Lower leg skin (tissue), 4 donors: ENCODE results near the gene SPTB. TPM values are rescaled to one million over a fixed set of nuclear protein-coding genes. Genes with fewer than 3 reads are reported as not detected.

ENCODE experiments used
- DNase-seq, 2 donors: peaks; one replicate each; pipeline ENCODE4 v3.0.0-alpha.2; 2019; ENCODE audit warnings: low spot score in 2 of 2
- H3K4me3 ChIP-seq: fragments of 200-600 bp; sonication (generic); 2 replicates; pipeline ENCODE4 v1.5.1; 2017; ENCODE audit warnings: mild to moderate bottlenecking, low read depth; ENCODE audit not compliant: poor library complexity, severe bottlenecking
- POLR2A ChIP-seq, 2 donors: fragments of 450-650 bp; IDR thresholded peaks; one replicate each; pipeline ENCODE4 v1.6.1; 2016 to 2017; ENCODE audit warnings: antibody characterized with exemption in 2 of 2, mild to moderate bottlenecking in 1 of 2, moderate library complexity in 1 of 2
- WGBS, 2 donors: methylation state at CpG; one replicate each; pipeline ENCODE4 v1.1.5; 2018; 5-methylcytosine and 5-hydroxymethylcytosine counted together
- intact Hi-C: fragments of 100-400 bp; cut with DNase I; formaldehyde crosslinking; loops from one replicate; pipeline ENCODE4 v1.15.0; 2023; ENCODE audit warnings: low total_unique reads
- total RNA-seq, 4 donors: library from RNA; depleted of rRNA; stranded (reverse); fragments of >200 nt; gene quantifications; one replicate each; pipeline ENCODE4 v1.1.0, GENCODE V29; 2016
- TF ChIP-seq, protein P1 (sequence below), 3 donors: fragments of 450-650 bp; IDR thresholded peaks; one replicate each; pipeline ENCODE4 v1.5.1; 2016; ENCODE audit warnings: antibody characterized with exemption in 3 of 3, mild to moderate bottlenecking in 3 of 3, moderate library complexity in 2 of 3

Gene SPTB
- total RNA-seq, 4 donors from 2014 or later = 0.34 to 1.3 (median 0.92) TPM

DNA sequence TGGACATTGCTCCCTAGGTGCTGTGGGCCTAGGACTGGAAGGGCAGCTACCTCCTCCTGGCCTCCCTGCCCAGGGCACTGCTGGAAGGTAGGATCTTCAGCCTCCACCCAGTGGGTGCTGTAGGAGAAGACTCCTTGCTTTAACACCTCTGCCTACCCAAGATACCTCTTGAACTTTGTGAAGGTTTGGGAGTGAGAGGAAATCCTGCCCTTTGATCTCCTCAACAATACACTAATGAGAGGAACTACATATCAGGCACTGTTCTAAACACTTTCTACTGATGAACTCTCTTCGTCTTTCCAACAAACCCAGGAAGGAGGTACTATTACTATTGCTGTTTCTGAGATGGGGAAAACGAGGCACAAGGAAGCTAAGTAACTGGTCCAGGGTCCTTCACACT, 108.5 kb downstream of the SPTB start:
- WGBS, 2 donors = 81 to 83% methylated on average over 2 of the region's 2 CpGs
- H3K4me3 ChIP-seq = no peak overlapping the region
- intact Hi-C loops = no loop called here
- no peak for TF ChIP-seq POLR2A (IDR thresholded peaks at IDR 0.05)
- TF ChIP-seq, protein P1, sequence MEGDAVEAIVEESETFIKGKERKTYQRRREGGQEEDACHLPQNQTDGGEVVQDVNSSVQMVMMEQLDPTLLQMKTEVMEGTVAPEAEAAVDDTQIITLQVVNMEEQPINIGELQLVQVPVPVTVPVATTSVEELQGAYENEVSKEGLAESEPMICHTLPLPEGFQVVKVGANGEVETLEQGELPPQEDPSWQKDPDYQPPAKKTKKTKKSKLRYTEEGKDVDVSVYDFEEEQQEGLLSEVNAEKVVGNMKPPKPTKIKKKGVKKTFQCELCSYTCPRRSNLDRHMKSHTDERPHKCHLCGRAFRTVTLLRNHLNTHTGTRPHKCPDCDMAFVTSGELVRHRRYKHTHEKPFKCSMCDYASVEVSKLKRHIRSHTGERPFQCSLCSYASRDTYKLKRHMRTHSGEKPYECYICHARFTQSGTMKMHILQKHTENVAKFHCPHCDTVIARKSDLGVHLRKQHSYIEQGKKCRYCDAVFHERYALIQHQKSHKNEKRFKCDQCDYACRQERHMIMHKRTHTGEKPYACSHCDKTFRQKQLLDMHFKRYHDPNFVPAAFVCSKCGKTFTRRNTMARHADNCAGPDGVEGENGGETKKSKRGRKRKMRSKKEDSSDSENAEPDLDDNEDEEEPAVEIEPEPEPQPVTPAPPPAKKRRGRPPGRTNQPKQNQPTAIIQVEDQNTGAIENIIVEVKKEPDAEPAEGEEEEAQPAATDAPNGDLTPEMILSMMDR (IDR thresholded peaks at IDR 0.05) = no peak
- no peak for DNase-seq

DNA sequence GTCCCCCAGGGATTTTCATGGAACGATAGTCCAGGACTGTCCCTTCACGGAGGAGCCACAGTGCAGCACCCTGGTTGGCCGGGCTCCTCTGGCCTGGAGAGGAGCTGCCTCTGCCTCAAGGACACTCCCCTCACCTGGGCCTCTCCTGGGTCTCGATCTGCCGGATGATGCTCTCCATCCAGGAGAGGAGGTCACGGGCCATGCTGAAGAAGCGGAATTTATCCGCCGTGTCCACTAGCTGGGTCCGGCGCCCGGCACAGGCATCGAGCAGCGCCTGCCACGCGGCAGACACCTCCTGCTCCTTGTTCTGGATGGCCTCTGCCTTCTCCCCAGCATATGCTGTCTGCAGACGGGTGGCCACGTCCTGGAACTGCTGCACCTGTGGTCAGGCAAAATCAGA, 109.0 kb downstream of the SPTB start:
- TF ChIP-seq, protein P1 (IDR thresholded peaks at IDR 0.05) = no peak
- no peak for TF ChIP-seq POLR2A (IDR thresholded peaks at IDR 0.05)
- 92 to 98% methylated on average over 16 to 18 of the region's 18 CpGs for WGBS, 2 donors
- intact Hi-C loops = no loop called here
- H3K4me3 ChIP-seq = no peak overlapping the region
- DNase-seq = no peak

DNA sequence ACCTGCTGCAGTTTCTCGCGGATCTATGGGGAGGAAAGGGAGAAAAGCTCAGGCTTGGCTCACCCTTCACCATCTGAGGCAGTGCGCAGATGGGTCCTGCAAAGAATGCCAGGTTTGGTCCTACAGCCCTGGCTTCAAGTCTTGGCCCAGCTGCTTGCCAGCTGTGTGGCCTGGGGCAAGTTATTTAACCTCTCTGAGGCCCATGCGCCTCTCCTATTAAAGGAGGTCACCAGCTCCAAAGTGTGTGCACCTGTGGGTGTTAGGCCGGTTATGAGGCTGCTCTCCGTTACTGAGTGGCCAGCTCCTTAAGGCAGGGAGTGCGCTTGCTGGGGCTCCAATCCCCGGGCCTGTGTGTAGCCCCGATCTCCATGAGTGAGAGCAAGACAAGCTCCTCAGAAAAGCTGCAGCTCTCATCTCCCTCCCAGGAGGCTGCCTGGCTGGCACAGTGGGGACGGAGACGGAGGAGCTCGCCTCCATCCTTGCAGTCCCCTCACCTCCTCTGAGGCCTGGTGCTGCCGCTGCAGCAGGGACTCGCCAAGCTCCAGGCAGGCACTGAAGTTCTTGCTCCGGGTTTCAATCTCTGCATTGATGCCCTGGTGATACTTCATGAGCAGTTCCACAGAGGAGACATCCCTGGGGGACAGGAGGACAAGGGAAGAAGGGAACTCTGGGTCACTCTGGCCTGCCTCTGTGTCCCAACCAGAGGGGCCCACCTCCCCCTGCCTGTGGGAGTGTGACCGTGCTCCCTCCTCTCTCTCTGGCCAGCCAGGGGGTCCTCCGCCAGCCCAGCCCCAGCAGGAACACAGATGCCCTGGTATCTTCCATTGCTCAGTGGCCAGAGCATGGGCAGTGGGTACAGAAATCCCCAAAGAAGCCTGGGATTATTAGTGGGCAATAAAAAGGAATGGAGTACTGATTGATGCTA, 110.3 kb downstream of the SPTB start:
- WGBS, 2 donors = 88 to 91% methylated on average over 11 to 15 of the region's 17 CpGs
- TF ChIP-seq, protein P1 (IDR thresholded peaks at IDR 0.05) = no peak
- no peak for TF ChIP-seq POLR2A (IDR thresholded peaks at IDR 0.05)
- intact Hi-C loops = loop anchor here (5.0 kb wide), 1 partner anchor 97 kb away; no protein-coding TSS in a partner anchor
- no peak for DNase-seq
- no peak overlapping the region for H3K4me3 ChIP-seq

DNA sequence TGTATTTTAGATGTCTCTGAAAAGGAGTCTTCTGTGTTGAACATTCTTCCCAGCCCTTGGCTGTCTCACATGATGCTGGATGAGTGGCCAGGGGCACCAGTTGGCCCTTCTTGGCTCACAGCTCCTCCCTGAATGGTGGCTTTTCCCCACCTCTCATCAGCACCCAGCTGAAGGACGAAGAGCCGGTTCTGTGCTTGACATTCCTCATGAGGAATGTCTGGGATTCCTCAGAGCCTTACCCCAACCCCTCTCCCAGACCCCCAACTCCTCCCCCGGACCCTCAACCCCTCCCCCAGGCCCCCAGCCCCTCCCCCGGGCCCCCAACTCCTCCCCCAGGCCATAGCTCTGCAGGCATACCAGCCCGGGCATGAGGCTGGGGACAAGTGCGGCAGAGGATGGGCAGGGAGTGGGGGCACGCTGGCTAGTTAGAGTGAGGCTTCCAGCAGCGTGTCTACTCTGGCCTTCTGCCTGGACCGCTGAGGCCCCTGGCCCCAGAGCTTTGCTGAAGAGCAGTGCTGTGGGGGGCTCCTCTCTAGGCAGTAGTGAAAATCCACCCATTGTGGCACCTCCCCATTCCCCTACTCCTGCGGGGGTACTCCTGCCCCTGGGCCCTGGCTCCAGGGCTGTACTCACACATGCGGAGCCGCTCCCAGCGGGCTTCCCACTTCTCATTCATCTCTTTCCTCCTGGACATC, 111.2 kb downstream of the SPTB start:
- WGBS, 2 donors = 79% methylated on average over 7 to 10 of the region's 13 CpGs
- no peak overlapping the region for H3K4me3 ChIP-seq
- no peak for DNase-seq
- TF ChIP-seq POLR2A (IDR thresholded peaks at IDR 0.05) = no peak
- TF ChIP-seq, protein P1 (IDR thresholded peaks at IDR 0.05) = no peak
- intact Hi-C loops = loop anchor here (5.0 kb wide), 1 partner anchor 96 kb away; no protein-coding TSS in a partner anchor

DNA sequence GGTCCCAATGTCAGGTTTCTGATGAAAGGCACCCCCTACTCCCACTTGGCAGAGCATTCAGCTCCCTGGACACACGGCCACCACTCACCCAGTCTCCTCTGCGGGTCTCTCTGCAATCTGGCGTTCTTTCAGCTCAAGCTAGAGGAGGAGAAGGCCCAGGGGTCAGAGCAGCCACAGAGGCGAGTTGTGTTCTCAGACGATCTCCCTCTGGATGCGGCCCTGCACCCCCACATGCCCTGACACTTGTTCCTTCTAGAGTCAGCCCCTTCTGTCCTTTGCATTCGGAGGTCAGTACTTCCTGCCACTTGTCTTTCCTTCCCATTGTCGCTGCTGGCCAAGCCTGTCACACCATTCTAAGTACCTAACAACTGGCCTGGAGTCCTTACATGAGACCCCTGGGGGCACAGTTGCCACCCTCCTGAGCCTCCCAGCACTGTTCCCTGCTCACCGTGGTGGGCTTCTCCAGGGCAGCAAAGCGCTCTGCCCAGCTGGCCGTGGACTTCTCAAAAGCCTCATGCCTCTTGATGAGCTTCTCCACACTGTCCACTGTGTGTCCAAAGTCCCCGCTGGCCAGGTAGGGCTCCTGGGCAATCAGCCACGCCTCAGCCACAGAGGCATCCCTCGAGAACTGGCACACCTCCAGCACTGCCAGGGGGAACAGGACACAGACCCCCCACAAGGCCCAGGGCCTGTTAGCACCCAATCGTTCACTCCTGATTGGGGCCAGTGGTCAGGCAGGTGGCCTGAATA, 112.3 kb downstream of the SPTB start:
- intact Hi-C loops = loop anchor here (5.0 kb wide), 1 partner anchor 95 kb away; no protein-coding TSS in a partner anchor
- H3K4me3 ChIP-seq = no peak overlapping the region
- no peak for DNase-seq
- WGBS, 2 donors = 81 to 90% methylated on average over 14 of the region's 15 CpGs
- TF ChIP-seq POLR2A (IDR thresholded peaks at IDR 0.05) = no peak
- TF ChIP-seq, protein P1 (IDR thresholded peaks at IDR 0.05) = no peak
